Neural progenitor cell (in vitro differentiated cells): ENCODE measurements around the gene SNX9.

Experiments
- EZH2 ChIP-seq: fragments of 200-600 bp; sonication (generic); IDR thresholded peaks from 2 replicates; pipeline ENCODE4 v1.6.1; 2017; ENCODE audit warnings: antibody characterized with exemption, mild to moderate bottlenecking, moderate library complexity
- TF ChIP-seq, protein P1 (sequence below): fragments of 200-600 bp; sonication (generic); IDR thresholded peaks from 2 replicates; pipeline ENCODE4 v1.5.1; 2017; ENCODE audit warnings: antibody characterized with exemption, mild to moderate bottlenecking

DNA sequence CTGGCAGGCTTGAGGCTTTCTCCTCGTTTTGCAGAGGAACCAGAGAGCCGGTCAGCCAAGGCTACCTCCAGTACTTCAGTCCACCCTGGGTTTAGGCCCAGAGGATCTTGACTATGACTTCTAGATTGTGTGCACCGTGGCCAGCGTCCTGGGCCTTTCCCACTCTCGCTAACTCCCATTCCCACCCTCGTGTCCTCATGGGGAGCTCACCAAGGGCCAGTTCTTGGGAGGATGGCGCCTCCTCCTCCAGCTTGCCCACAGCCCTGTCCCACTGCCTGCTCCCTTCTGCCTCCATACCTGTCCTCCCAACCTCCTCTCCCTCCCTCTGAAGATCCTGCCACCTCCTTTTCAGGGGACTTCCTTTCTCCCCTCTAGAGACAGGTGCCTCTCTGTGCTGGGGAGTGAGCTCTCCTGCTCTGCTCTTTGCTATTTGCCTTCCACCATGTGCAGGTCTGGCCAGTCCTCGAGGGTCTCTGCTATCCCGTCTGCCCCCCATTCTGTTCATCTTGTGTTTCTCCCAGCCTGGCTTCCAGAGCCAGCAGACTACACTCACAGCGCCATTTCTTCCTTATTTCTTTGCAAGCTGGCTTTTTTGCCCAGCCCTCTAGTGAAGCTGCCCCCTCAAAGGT, 154.2 kb downstream of the SNX9 start:
- TF ChIP-seq EZH2, result no peak
- TF ChIP-seq, protein P1, sequence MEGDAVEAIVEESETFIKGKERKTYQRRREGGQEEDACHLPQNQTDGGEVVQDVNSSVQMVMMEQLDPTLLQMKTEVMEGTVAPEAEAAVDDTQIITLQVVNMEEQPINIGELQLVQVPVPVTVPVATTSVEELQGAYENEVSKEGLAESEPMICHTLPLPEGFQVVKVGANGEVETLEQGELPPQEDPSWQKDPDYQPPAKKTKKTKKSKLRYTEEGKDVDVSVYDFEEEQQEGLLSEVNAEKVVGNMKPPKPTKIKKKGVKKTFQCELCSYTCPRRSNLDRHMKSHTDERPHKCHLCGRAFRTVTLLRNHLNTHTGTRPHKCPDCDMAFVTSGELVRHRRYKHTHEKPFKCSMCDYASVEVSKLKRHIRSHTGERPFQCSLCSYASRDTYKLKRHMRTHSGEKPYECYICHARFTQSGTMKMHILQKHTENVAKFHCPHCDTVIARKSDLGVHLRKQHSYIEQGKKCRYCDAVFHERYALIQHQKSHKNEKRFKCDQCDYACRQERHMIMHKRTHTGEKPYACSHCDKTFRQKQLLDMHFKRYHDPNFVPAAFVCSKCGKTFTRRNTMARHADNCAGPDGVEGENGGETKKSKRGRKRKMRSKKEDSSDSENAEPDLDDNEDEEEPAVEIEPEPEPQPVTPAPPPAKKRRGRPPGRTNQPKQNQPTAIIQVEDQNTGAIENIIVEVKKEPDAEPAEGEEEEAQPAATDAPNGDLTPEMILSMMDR, result no peak
